Adipose tissue (tissue), 3 donors: ENCODE measurements around the gene PRKAR2B. TPM values are rescaled to one million over a fixed set of nuclear protein-coding genes. Genes with fewer than 3 reads are reported as not detected.

ENCODE experiments used
- H3K27ac ChIP-seq: one replicate; pipeline ENCODE4 v1.5.1; 2013; ENCODE audit warnings: low read depth, low read length
- WGBS, 3 donors: extraction: QIAGEN DNeasy Blood & Tissue Kit; methylation state at CpG; one replicate each; pipeline ENCODE4 v1.1.7; 2013; 5-methylcytosine and 5-hydroxymethylcytosine counted together
- polyA plus RNA-seq, 3 donors: library from polyadenylated mRNA; stranded (reverse); fragments of 200-250 nt; gene quantifications; one replicate each; pipeline ENCODE4 v1.2.3, GENCODE V29; 2013
- donor health status: healthy with polysubstance abuse.
- donor health status: Bipolar disorder and iron deficiency.
- donor health status: healthy.

The PRKAR2B gene
- polyA plus RNA-seq, 3 donors, result 38.9 to 276 (median 143) TPM

GRCh38 chr7:107100824-107101223 is 56.3 kb downstream of the PRKAR2B start:
- no peak overlapping the region for H3K27ac ChIP-seq
- 53 to 88% (median 79%) methylated on average over 1 of the region's 1 CpG for WGBS, 3 donors

GRCh38 chr7:107103369-107103768 is 58.9 kb downstream of the PRKAR2B start:
- WGBS, 3 donors, result 45 to 76% (median 60%) methylated on average over 4 of the region's 4 CpGs
- H3K27ac ChIP-seq, result no peak overlapping the region

GRCh38 chr7:107104801-107105200 is 60.3 kb downstream of the PRKAR2B start:
- WGBS, 3 donors, result 87 to 93% (median 87%) methylated on average over 4 of the region's 4 CpGs

GRCh38 chr7:107105591-107106245 is 61.2 kb downstream of the PRKAR2B start:
- H3K27ac ChIP-seq, result no peak overlapping the region
- WGBS, 3 donors, result 68 to 83% (median 75%) methylated on average over 4 of the region's 4 CpGs

More at GRCh38 chr7:107104801-107105200, 60.3 kb downstream of the PRKAR2B start:
- H3K27ac ChIP-seq, result no peak overlapping the region

- no peak overlapping the region for H3K27ac ChIP-seq
Measured at GRCh38 chr7:107108793-107109371, 64.4 kb downstream of the PRKAR2B start.

GRCh38 chr7:107109955-107110354 is 65.5 kb downstream of the PRKAR2B start:
- 95 to 98% (median 96%) methylated on average over 4 of the region's 4 CpGs for WGBS, 3 donors
- H3K27ac ChIP-seq, result no peak overlapping the region

- WGBS, 3 donors, result 83 to 92% (median 88%) methylated on average over 1 of the region's 1 CpG
- H3K27ac ChIP-seq, result no peak overlapping the region
Measured at GRCh38 chr7:107111196-107111595, 66.7 kb downstream of the PRKAR2B start.

GRCh38 chr7:107113866-107114265 is 69.4 kb downstream of the PRKAR2B start:
- H3K27ac ChIP-seq, result no peak overlapping the region
- WGBS, 3 donors, result 53 to 84% (median 83%) methylated on average over 5 of the region's 5 CpGs

GRCh38 chr7:107115114-107115513 is 70.6 kb downstream of the PRKAR2B start:
- WGBS, 3 donors, result 69 to 70% (median 70%) methylated on average over 3 of the region's 3 CpGs
- no peak overlapping the region for H3K27ac ChIP-seq

- no peak overlapping the region for H3K27ac ChIP-seq
- WGBS, 3 donors, result 84 to 88% (median 86%) methylated on average over 7 of the region's 7 CpGs
Measured at GRCh38 chr7:107115762-107116540, 71.4 kb downstream of the PRKAR2B start.

- WGBS, 3 donors, result 38 to 61% (median 45%) methylated on average over 5 of the region's 5 CpGs
- no peak overlapping the region for H3K27ac ChIP-seq
Measured at GRCh38 chr7:107118109-107118900, 73.8 kb downstream of the PRKAR2B start.

GRCh38 chr7:107119376-107120105 is 75.0 kb downstream of the PRKAR2B start:
- H3K27ac ChIP-seq, result no peak overlapping the region
- WGBS, 3 donors, result 82 to 89% (median 86%) methylated on average over 6 of the region's 6 CpGs

- 30 to 48% (median 39%) methylated on average over 4 of the region's 4 CpGs for WGBS, 3 donors
- H3K27ac ChIP-seq, result no peak overlapping the region
Measured at GRCh38 chr7:107122486-107122911, 78.0 kb downstream of the PRKAR2B start.

GRCh38 chr7:107123392-107123791 is 78.9 kb downstream of the PRKAR2B start:
- 91 to 95% (median 95%) methylated on average over 4 of the region's 4 CpGs for WGBS, 3 donors
- no peak overlapping the region for H3K27ac ChIP-seq

- 73 to 82% (median 82%) methylated on average over 5 of the region's 5 CpGs for WGBS, 3 donors
- no peak overlapping the region for H3K27ac ChIP-seq
Measured at GRCh38 chr7:107125475-107125874, 81.0 kb downstream of the PRKAR2B start.

GRCh38 chr7:107128217-107128616 is 83.7 kb downstream of the PRKAR2B start:
- no peak overlapping the region for H3K27ac ChIP-seq
- 90 to 93% (median 92%) methylated on average over 2 of the region's 2 CpGs for WGBS, 3 donors

GRCh38 chr7:107128748-107129147 is 84.2 kb downstream of the PRKAR2B start:
- whole genome bisulfite sequencing, 3 donors, result 89 to 95% (median 94%) methylated on average over 3 of the region's 3 CpGs
- H3K27ac ChIP-seq, result no peak overlapping the region
